ENCODE measurements around the gene C6orf89. TPM values are rescaled to one million over a fixed set of nuclear protein-coding genes. Genes with fewer than 3 reads are reported as not detected.

C6orf89 gene
- total and polyA plus RNA-seq, 11 donors: 34.0 to 86.2 (median 71.4) TPM

GRCh38 chr6:36967757-36968156 is 82.0 kb downstream of the C6orf89 start:
- H3K36me3 ChIP-seq: peaks cover 0 to 67% (median 63%) of the 10 kb centered on the region in 9 donors
- H3K27ac ChIP-seq: peak overlapping the region in 5 of 12 donors; percentile 10 to 68 (median 45)
- H3K4me1 ChIP-seq: peaks cover 7 to 80% (median 39%) of the 10 kb centered on the region in 12 donors
- no peaks in the 10 kb centered on the region for H3K9me3 ChIP-seq
- WGBS, 4 donors: 50 to 79% (median 60%) methylated on average over 4 of the region's 4 CpGs
- intact Hi-C loops (cut with DNase I): loop anchor here in 1 of 10 donors (5.0 kb wide), 1 partner anchor 40 kb away; no protein-coding TSS in a partner anchor
- H3K4me3 ChIP-seq: no peak overlapping the region
- no peak for DNase-seq
- no peak for ATAC-seq
- H3K27me3 ChIP-seq: no peaks in the 10 kb centered on the region
- TF ChIP-seq CTCF (IDR thresholded peaks at IDR 0.05): no peak

- Histone ChIP-seq H3K4me3 (no peak overlapping the region), H3K27ac (peak overlapping the region in 7 of 12 donors; percentile 10 to 68 (median 52)), H3K4me1 (peaks cover 7 to 86% (median 41%) of the 10 kb centered on the region in 12 donors), H3K36me3 (peaks cover 0 to 74% (median 69%) of the 10 kb centered on the region in 9 donors), H3K27me3 (no peaks in the 10 kb centered on the region), H3K9me3 (no peaks in the 10 kb centered on the region)
- peak in 2 of 5 donors; percentile 38 to 73 for DNase-seq
- peak in 2 of 4 donors; percentile 3 to 17 for ATAC-seq
- 85 to 86% (median 86%) methylated on average over 15 to 16 of the region's 16 CpGs for WGBS, 4 donors
- no peak for TF ChIP-seq CTCF (IDR thresholded peaks at IDR 0.05)
- no peak for TF ChIP-seq POLR2A (IDR thresholded peaks at IDR 0.05)
- intact Hi-C loops (cut with DNase I): loop anchor here in 1 of 10 donors (5.0 kb wide), 1 partner anchor 41 kb away; no protein-coding TSS in a partner anchor
These were observed 82.7 kb downstream of the C6orf89 start for GRCh38 chr6:36968266-36968977.

- 66 to 69% (median 69%) methylated on average over 14 of the region's 14 CpGs for WGBS, 4 donors
- DNase-seq (no peak), ATAC-seq (peak in 1 of 4 donors; percentile 10)
- Histone ChIP-seq H3K4me1 (peaks cover 3 to 86% (median 38%) of the 10 kb centered on the region in 12 donors), H3K27me3 (no peaks in the 10 kb centered on the region), H3K9me3 (no peaks in the 10 kb centered on the region), H3K4me3 (no peak overlapping the region), H3K27ac (peak overlapping the region in 7 of 12 donors; percentile 2 to 53 (median 23)), H3K36me3 (peaks cover 0 to 83% (median 78%) of the 10 kb centered on the region in 9 donors)
- intact Hi-C loops (cut with DNase I): loop anchor here in 1 of 10 donors (5.0 kb wide), 1 partner anchor 42 kb away; no protein-coding TSS in a partner anchor
- TF ChIP-seq CTCF (IDR thresholded peaks at IDR 0.05) (no peak), POLR2A (IDR thresholded peaks at IDR 0.05) (no peak)
These were observed 83.5 kb downstream of the C6orf89 start for GRCh38 chr6:36969240-36969691.
